A549 (cell line): Measurements from ENCODE around the gene MUC12. TPM values are rescaled to one million over a fixed set of nuclear protein-coding genes. Genes with fewer than 3 reads are reported as not detected.

Source experiments
- ATAC-seq, 2 experiments: fragments of 200-7000 bp in 1 of 2; fragments of >200 bp in 1 of 2; cut with Nextera tagmentation in 1 of 2; cut with Tn5 transposase in 1 of 2; 3 replicates each; pipeline versions ENCODE4 v1.8.0 to v1.9.1; 2018 to 2020; ENCODE audit warnings: mild to moderate bottlenecking in 1 of 2, moderate library complexity in 1 of 2
- CTCF ChIA-PET: fragments of 300-600 bp; sonication (Branson Sonifier 250); formaldehyde crosslinking; extraction: SDS; loops from one replicate; lab custom pipeline; 2021; ENCODE audit warnings: antibody characterized with exemption, inconsistent platforms; lab: Yijun Ruan, JAX
- POLR2A ChIA-PET: fragments of 350-600 bp; formaldehyde crosslinking; extraction: SDS; loops from one replicate; lab custom pipeline; 2021; ENCODE audit warnings: antibody characterized with exemption, inconsistent platforms; lab: Yijun Ruan, JAX
- DNase-seq, 2 experiments: peaks; one replicate each; pipeline versions ENCODE4 v3.0.0 to v3.0.0-alpha.2; 2011 to 2016; ENCODE audit warnings: low read depth in 1 of 2, low spot score in 1 of 2
- FAIRE-seq: peaks from 2 replicates; lab custom pipeline; 2011; peaks lifted over from hg19 to GRCh38; lab: Jason Lieb, UNC
- H3K27ac ChIP-seq, 2 experiments: fragments of >200 bp; sonication (Bioruptor Twin); formaldehyde crosslinking; 3 replicates each; pipeline ENCODE4 v1.5.1; 2016 to 2017
- H3K4me1 ChIP-seq: fragments of >200 bp; sonication (Bioruptor Twin); formaldehyde crosslinking; 3 replicates; pipeline ENCODE4 v1.6.1; 2016
- H3K4me2 ChIP-seq: fragments of >200 bp; sonication (Bioruptor Twin); formaldehyde crosslinking; 3 replicates; pipeline ENCODE4 v1.6.1; 2016
- H3K4me3 ChIP-seq: fragments of >200 bp; sonication (Bioruptor Twin); formaldehyde crosslinking; 3 replicates; pipeline ENCODE4 v1.5.1; 2016
- H3K9me3 ChIP-seq: fragments of >200 bp; sonication (Bioruptor Twin); formaldehyde crosslinking; 3 replicates; pipeline ENCODE4 v1.6.1; 2016
- CBX2 ChIP-seq: fragments of 200-600 bp; sonication (generic); IDR thresholded peaks from 2 replicates; pipeline ENCODE4 v1.6.1; 2016; ENCODE audit warnings: low read depth, mild to moderate bottlenecking, borderline replicate concordance
- CHD2 ChIP-seq: fragments of 150-350 bp; IDR thresholded peaks from 2 replicates; pipeline ENCODE4 v1.6.1; 2014; ENCODE audit warnings: low read length; ENCODE audit not compliant: partially characterized antibody
- CHD4 ChIP-seq: fragments of 200-600 bp; sonication (generic); IDR thresholded peaks from 2 replicates; pipeline ENCODE4 v1.6.1; 2016; ENCODE audit warnings: antibody characterized with exemption, mild to moderate bottlenecking, borderline replicate concordance
- EHMT2 ChIP-seq: fragments of 200-600 bp; sonication (generic); IDR thresholded peaks from 2 replicates; pipeline ENCODE4 v1.6.1; 2016; ENCODE audit warnings: antibody characterized with exemption, low read depth, mild to moderate bottlenecking, moderate library complexity
- FOSB ChIP-seq: fragments of 250-450 bp; sonication (Bioruptor Pico); IDR thresholded peaks from 2 replicates; pipeline ENCODE4 v1.5.0; 2020; ENCODE audit warnings: mild to moderate bottlenecking, moderate library complexity
- FOSL2 ChIP-seq, 2 experiments: fragments of 450-650 bp in 1 of 2; fragments of >200 bp in 1 of 2; sonication (Bioruptor Twin) in 1 of 2; formaldehyde crosslinking; IDR thresholded peaks; 2 replicates each; pipeline versions ENCODE4 v1.5.0 to v1.6.1; 2016 to 2020; ENCODE audit warnings: mild to moderate bottlenecking in 1 of 2, moderate library complexity in 1 of 2
- GATA3 ChIP-seq: IDR thresholded peaks from 2 replicates; pipeline ENCODE4 v1.6.1; 2012; ENCODE audit warnings: borderline replicate concordance
- HDAC2 ChIP-seq: fragments of 200-600 bp; sonication (generic); IDR thresholded peaks from 2 replicates; pipeline ENCODE4 v1.6.1; 2016
- MAFK ChIP-seq: fragments of 450-650 bp; IDR thresholded peaks from 2 replicates; pipeline ENCODE4 v1.6.1; 2014; ENCODE audit not compliant: partially characterized antibody
- MYC ChIP-seq: IDR thresholded peaks from 2 replicates; pipeline ENCODE4 v1.6.1; 2012; ENCODE audit warnings: mild to moderate bottlenecking, inconsistent platforms, low read length, improper control_type of control experiment, borderline replicate concordance
- NFE2L2 ChIP-seq: fragments of 150-350 bp; conservative IDR thresholded peaks from 2 replicates; pipeline ENCODE4 v1.6.1; 2014; ENCODE audit warnings: low read length
- NPAS2 ChIP-seq: fragments of 250-450 bp; sonication (Bioruptor Pico); IDR thresholded peaks from 2 replicates; pipeline ENCODE4 v1.8.0; 2022; ENCODE audit warnings: mild to moderate bottlenecking, moderate library complexity, borderline replicate concordance
- PHF8 ChIP-seq: fragments of 200-600 bp; sonication (generic); IDR thresholded peaks from 2 replicates; pipeline ENCODE4 v1.6.1; 2016; ENCODE audit warnings: low read depth, mild to moderate bottlenecking, antibody characterized with exemption, moderate library complexity, borderline replicate concordance
- POLR2A ChIP-seq: IDR thresholded peaks from 2 replicates; pipeline ENCODE4 v1.6.1; 2012; ENCODE audit warnings: mild to moderate bottlenecking, low read length
- RAD21 ChIP-seq, 2 experiments: fragments of >200 bp in 1 of 2; sonication (Bioruptor Twin) in 1 of 2; formaldehyde crosslinking in 1 of 2; IDR thresholded peaks in 1 of 2; conservative IDR thresholded peaks in 1 of 2; 2 replicates in 1 of 2; 3 replicates in 1 of 2; pipeline ENCODE4 v1.6.1; 2012 to 2018; ENCODE audit warnings: inconsistent platforms in 1 of 2
- RARB ChIP-seq: fragments of 250-450 bp; sonication (Bioruptor Pico); IDR thresholded peaks from 2 replicates; pipeline ENCODE4 v1.8.0; 2021; ENCODE audit warnings: mild to moderate bottlenecking, moderate library complexity
- ZNF302 ChIP-seq: fragments of 250-450 bp; sonication (Bioruptor Pico); IDR thresholded peaks from 2 replicates; pipeline ENCODE4 v1.9.0; 2021; ENCODE audit warnings: inconsistent platforms, mild to moderate bottlenecking, moderate library complexity
- WGBS: methylation state at CpG from one replicate; pipeline ENCODE4 v1.1.6; 2017; ENCODE audit errors: missing lambda C conversion rate; 5-methylcytosine and 5-hydroxymethylcytosine counted together
- polyA plus RNA-seq, 4 experiments: library from polyadenylated mRNA; depleted of rRNA in 3 of 4; stranded (reverse); fragments of >200 nt; fragmentation: RNase III in 1 of 4; extraction: RNeasy Plus Mini Kit Qiagen cat#74134 plus additional on column Dnase treatment in 1 of 4; gene quantifications; 2 replicates in 3 of 4; 3 replicates in 1 of 4; pipeline ENCODE4 v1.2.3, GENCODE V29; 2011 to 2017
- TF ChIP-seq, protein P1 (sequence below): IDR thresholded peaks from 2 replicates; pipeline ENCODE4 v1.6.1; 2012
- TF ChIP-seq, protein P2 (sequence below): fragments of 450-650 bp; IDR thresholded peaks from 2 replicates; pipeline ENCODE4 v1.6.1; 2014; ENCODE audit warnings: antibody characterized with exemption
- TF ChIP-seq, protein P3 (sequence below): fragments of >200 bp; sonication (Bioruptor Twin); formaldehyde crosslinking; IDR thresholded peaks from 3 replicates; pipeline ENCODE4 v1.5.1; 2016
- TF ChIP-seq, protein P4 (sequence below): IDR thresholded peaks from 2 replicates; pipeline ENCODE4 v1.6.1; 2012; ENCODE audit warnings: low read depth, borderline replicate concordance
- TF ChIP-seq, protein P5 (sequence below): fragments of 150-350 bp; IDR thresholded peaks from 2 replicates; pipeline ENCODE4 v1.6.1; 2014; ENCODE audit warnings: low read depth, mild to moderate bottlenecking, low read length

MUC12 gene
- polyA plus RNA-seq, 2 of the 4 experiments (the other 2 are of a cell fraction), result 1.2 to 2.4 TPM

DNA sequence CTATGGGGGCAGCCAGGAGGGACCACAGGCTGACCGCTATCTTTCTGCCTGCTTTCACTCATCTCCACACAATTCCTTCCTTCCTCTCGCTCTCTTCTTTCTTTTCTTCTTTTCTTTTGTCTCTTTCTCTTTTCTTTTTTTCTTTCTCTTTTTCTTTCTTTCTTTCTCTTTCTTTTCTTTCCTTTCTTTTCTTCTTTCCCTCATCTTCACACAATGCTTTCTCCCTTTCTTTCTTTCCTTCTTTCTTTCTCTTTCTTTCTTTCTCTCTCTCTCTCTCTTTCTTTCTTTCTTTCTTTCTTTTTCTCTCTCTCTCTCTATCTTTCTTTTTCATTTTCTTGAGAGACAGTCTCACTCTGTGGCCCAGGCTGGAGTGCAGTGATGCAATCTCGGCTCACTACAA is 6.8 kb upstream of the MUC12 start:
- CTCF ChIA-PET, result interaction anchor here (0.9 kb wide), 1 partner anchor 61 kb away, joined by 3 read pairs; no protein-coding TSS in a partner anchor
- no peak for ATAC-seq

DNA sequence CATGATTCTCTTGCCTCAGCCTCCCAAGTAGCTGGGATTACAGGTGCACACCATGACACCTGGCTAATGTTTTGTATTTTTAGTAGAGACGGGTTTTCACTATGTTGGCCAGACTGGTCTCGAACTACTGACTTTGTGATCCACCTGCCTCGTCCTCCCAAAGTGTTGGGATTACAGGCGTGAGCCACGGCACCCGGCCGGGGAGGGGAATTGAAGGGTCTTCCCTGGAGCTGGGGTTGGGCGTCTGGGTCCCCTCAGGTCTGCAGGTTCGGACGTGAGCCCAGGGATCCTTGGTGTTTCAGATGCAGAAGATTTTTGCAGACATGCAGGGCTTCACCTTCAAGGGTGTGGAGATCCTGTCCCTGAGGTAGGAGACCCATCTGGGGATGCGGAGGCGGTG is 6.0 kb upstream of the MUC12 start:
- H3K9me3 ChIP-seq, result peaks cover 8% of the 10 kb centered on the region; the same call in 2 of the 3 replicates
- TF ChIP-seq ZNF302 (CRISPR knock-in tag) (no peak), EHMT2 (no peak)
- TF ChIP-seq, protein P1, sequence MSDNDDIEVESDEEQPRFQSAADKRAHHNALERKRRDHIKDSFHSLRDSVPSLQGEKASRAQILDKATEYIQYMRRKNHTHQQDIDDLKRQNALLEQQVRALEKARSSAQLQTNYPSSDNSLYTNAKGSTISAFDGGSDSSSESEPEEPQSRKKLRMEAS, result no peak
- TF ChIP-seq, all 56 proteins: peak for 0
- ATAC-seq, result no peak
- Histone ChIP-seq H3K4me1 (peaks cover 24% of the 10 kb centered on the region; the same call in 2 of the 3 replicates), H3K4me3 (no peak overlapping the region), H3K4me2 (no peak overlapping the region), H3K27ac (no peak overlapping the region)
- ChIA-PET CTCF (no interaction called here), POLR2A (no interaction called here)
- 32% methylated on average over 12 of the region's 12 CpGs for WGBS
- no peak for FAIRE-seq
- DNase-seq, result no peak

More for the DNA sequence above, 6.8 kb upstream of the MUC12 start:
- H3K4me3 ChIP-seq, result no peak overlapping the region
- WGBS, result 30% methylated on average over 3 of the region's 3 CpGs
- POLR2A ChIA-PET, result no interaction called here
- peaks cover 23% of the 10 kb centered on the region; the same call in 2 of the 3 replicates for H3K4me1 ChIP-seq
- no peak overlapping the region for H3K27ac ChIP-seq
- TF ChIP-seq FOSL2 (IDR thresholded peaks at IDR 0.05) (no peak), FOSL2 (CRISPR knock-in tag; IDR thresholded peaks at IDR 0.05) (no peak), CHD4 (no peak), FOSB (CRISPR knock-in tag) (no peak), RAD21 (conservative IDR thresholded peaks at IDR 0.05 in 1 of 2, IDR thresholded peaks at IDR 0.05 in 1 of 2) (no peak), CBX2 (no peak), RARB (no peak), NFE2L2 (no peak), GATA3 (no peak), CHD2 (no peak), MAFK (no peak), HDAC2 (no peak), NPAS2 (no peak), POLR2A (no peak)
- TF ChIP-seq, protein P2, sequence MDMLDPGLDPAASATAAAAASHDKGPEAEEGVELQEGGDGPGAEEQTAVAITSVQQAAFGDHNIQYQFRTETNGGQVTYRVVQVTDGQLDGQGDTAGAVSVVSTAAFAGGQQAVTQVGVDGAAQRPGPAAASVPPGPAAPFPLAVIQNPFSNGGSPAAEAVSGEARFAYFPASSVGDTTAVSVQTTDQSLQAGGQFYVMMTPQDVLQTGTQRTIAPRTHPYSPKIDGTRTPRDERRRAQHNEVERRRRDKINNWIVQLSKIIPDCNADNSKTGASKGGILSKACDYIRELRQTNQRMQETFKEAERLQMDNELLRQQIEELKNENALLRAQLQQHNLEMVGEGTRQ, result no peak
- TF ChIP-seq, protein P3, sequence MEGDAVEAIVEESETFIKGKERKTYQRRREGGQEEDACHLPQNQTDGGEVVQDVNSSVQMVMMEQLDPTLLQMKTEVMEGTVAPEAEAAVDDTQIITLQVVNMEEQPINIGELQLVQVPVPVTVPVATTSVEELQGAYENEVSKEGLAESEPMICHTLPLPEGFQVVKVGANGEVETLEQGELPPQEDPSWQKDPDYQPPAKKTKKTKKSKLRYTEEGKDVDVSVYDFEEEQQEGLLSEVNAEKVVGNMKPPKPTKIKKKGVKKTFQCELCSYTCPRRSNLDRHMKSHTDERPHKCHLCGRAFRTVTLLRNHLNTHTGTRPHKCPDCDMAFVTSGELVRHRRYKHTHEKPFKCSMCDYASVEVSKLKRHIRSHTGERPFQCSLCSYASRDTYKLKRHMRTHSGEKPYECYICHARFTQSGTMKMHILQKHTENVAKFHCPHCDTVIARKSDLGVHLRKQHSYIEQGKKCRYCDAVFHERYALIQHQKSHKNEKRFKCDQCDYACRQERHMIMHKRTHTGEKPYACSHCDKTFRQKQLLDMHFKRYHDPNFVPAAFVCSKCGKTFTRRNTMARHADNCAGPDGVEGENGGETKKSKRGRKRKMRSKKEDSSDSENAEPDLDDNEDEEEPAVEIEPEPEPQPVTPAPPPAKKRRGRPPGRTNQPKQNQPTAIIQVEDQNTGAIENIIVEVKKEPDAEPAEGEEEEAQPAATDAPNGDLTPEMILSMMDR, result no peak
- TF ChIP-seq, protein P1, result no peak
- TF ChIP-seq, protein P4, sequence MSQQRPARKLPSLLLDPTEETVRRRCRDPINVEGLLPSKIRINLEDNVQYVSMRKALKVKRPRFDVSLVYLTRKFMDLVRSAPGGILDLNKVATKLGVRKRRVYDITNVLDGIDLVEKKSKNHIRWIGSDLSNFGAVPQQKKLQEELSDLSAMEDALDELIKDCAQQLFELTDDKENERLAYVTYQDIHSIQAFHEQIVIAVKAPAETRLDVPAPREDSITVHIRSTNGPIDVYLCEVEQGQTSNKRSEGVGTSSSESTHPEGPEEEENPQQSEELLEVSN, result no peak
- no peak for FAIRE-seq
- H3K9me3 ChIP-seq, result peaks cover 14% of the 10 kb centered on the region; the same call in 2 of the 3 replicates
- no peak for DNase-seq
- H3K4me2 ChIP-seq, result no peak overlapping the region

DNA sequence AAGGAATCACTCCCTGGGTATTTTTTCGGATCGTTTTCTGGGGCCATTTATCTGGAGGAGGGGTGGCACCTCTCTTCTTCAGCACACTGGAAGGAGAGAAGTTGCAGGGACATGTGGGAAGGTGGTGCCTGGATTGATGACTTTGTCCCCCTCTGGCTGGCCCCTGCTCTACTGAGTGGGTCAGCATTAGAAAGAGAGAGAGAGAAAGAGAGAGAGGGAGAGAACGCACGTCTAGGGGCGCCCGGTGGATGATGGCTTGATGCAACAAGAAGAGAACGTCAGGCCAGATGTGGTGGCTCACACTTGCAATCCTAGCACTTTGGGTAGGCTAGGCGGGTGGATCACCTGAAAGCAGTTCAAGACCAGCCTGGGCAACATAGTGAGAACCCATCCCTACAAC is 5.5 kb upstream of the MUC12 start:
- POLR2A ChIA-PET, result no interaction called here
- H3K4me1 ChIP-seq, result peaks cover 24% of the 10 kb centered on the region; the same call in 2 of the 3 replicates
- CTCF ChIA-PET, result interaction anchor here (0.5 to 1.2 kb wide), 2 partner anchors 95 to 180 kb away, joined by 3 to 12 read pairs; no protein-coding TSS in a partner anchor
- no peak for ATAC-seq
- TF ChIP-seq MYC (no peak), PHF8 (no peak), MAFK (no peak)
- TF ChIP-seq, protein P5, sequence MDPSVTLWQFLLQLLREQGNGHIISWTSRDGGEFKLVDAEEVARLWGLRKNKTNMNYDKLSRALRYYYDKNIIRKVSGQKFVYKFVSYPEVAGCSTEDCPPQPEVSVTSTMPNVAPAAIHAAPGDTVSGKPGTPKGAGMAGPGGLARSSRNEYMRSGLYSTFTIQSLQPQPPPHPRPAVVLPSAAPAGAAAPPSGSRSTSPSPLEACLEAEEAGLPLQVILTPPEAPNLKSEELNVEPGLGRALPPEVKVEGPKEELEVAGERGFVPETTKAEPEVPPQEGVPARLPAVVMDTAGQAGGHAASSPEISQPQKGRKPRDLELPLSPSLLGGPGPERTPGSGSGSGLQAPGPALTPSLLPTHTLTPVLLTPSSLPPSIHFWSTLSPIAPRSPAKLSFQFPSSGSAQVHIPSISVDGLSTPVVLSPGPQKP, result no peak
- TF ChIP-seq, protein P4, result no peak
- no peak overlapping the region for H3K4me2 ChIP-seq
- WGBS, result 62% methylated on average over 8 of the region's 8 CpGs
- no peak for DNase-seq
- no peak for FAIRE-seq
- H3K27ac ChIP-seq, result no peak overlapping the region
- H3K9me3 ChIP-seq, result peaks cover 8% of the 10 kb centered on the region; the same call in 1 of the 3 replicates
- no peak overlapping the region for H3K4me3 ChIP-seq
